HepG2 (cell line): ENCODE data around the gene PLXDC2.

Experiments
- ATF7 ChIP-seq, 2 experiments: fragments of 450-650 bp in 1 of 2; sonication (generic) in 1 of 2; formaldehyde crosslinking in 1 of 2; IDR thresholded peaks; 2 replicates each; pipeline versions ENCODE4 v1.4.0 to v1.6.1; 2016 to 2020; ENCODE audit warnings: antibody characterized with exemption in 1 of 2, mild to moderate bottlenecking in 1 of 2, missing genetic modification reagents in 1 of 2
- CREB1 ChIP-seq, 2 experiments: fragments of 450-650 bp in 1 of 2; IDR thresholded peaks; 2 replicates each; pipeline ENCODE4 v1.6.1; 2016 to 2017; ENCODE audit warnings: control low read depth in 1 of 2, mild to moderate bottlenecking in 1 of 2, missing compliant biosample characterization in 1 of 2, missing genetic modification characterization in 1 of 2
- EZH2 ChIP-seq: conservative IDR thresholded peaks from 2 replicates; pipeline ENCODE4 v1.6.1; 2012; ENCODE audit warnings: mild to moderate bottlenecking, low read depth, low read length, moderate library complexity
- FOSL1 ChIP-seq: sonication (generic); formaldehyde crosslinking; IDR thresholded peaks from 2 replicates; pipeline ENCODE4 v1.9.0; 2021; ENCODE audit warnings: missing genetic modification reagents, borderline replicate concordance
- KDM5B ChIP-seq: sonication (generic); formaldehyde crosslinking; IDR thresholded peaks from 2 replicates; pipeline ENCODE4 v1.4.0; 2020; ENCODE audit warnings: missing genetic modification reagents, mild to moderate bottlenecking, borderline replicate concordance
- MZF1 ChIP-seq: sonication (generic); formaldehyde crosslinking; IDR thresholded peaks from 2 replicates; pipeline ENCODE4 v1.8.1; 2023; ENCODE audit warnings: mild to moderate bottlenecking, missing genetic modification reagents, borderline replicate concordance
- NFIC ChIP-seq: IDR thresholded peaks from 2 replicates; pipeline ENCODE4 v1.6.1; 2012; ENCODE audit warnings: mild to moderate bottlenecking, low read length, inconsistent platforms
- ZNF282 ChIP-seq: fragments of 450-650 bp; IDR thresholded peaks from 2 replicates; pipeline ENCODE4 v1.6.1; 2018; ENCODE audit not compliant: partially characterized antibody
- TF ChIP-seq, protein P1 (sequence below): sonication (generic); IDR thresholded peaks from 2 replicates; pipeline ENCODE4 v1.6.1; 2016; ENCODE audit warnings: low read depth, borderline replicate concordance
- TF ChIP-seq, protein P2 (sequence below): sonication (generic); formaldehyde crosslinking; IDR thresholded peaks from 2 replicates; pipeline ENCODE4 v1.5.0; 2020; ENCODE audit warnings: mild to moderate bottlenecking, missing genetic modification reagents, moderate library complexity
- TF ChIP-seq, protein P3 (sequence below), 2 experiments: sonication (generic) in 1 of 2; formaldehyde crosslinking in 1 of 2; IDR thresholded peaks; 2 replicates each; pipeline versions ENCODE4 v1.4.0 to v1.6.1; 2018 to 2020; ENCODE audit warnings: missing genetic modification reagents in 2 of 2, borderline replicate concordance in 1 of 2, low read depth in 1 of 2, mild to moderate bottlenecking in 1 of 2, missing biosample characterization in 1 of 2

DNA sequence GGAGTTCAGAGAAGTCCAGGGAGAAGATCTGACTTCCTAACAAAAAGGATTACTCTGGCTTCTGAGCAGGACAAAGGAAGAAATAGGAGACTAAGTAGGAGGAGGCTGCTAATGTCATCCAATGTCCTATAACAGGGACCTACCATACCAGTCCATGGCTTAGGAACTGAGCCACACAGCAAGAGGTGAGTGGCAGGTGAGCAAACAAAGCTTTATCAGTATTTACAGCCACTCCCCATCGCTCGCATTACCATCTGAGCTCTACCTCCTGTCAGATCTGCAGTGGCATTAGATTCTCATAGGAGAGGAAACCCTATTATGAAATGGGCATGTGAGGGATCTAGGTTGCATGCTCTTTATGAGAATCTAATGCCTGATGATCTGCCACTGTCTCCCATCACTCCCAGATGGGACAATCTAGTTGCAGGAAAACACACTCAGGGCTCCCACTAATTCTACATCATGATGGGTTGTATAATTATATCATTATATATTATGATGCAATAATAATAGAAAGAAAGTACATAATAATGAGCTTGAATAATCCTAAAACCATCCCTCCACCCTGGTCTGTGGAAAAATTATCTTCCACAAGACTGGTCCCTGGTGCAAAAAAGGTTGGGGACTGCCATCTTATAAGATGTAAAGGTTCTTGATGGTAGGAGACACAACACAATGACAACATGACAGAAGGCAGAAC is 487.4 kb downstream of the PLXDC2 start:
- TF ChIP-seq MZF1 (CRISPR knock-in tag) (no peak), ATF7 (IDR thresholded peaks at IDR 0.05) (peak; percentile 69), ATF7 (CRISPR knock-in tag; IDR thresholded peaks at IDR 0.05) (no peak), NFIC (no peak), ZNF282 (no peak), CREB1 (IDR thresholded peaks at IDR 0.05) (no peak), CREB1 (CRISPR knock-in tag; IDR thresholded peaks at IDR 0.05) (no peak), KDM5B (no peak), EZH2 (no peak), FOSL1 (no peak)
- TF ChIP-seq, protein P1, sequence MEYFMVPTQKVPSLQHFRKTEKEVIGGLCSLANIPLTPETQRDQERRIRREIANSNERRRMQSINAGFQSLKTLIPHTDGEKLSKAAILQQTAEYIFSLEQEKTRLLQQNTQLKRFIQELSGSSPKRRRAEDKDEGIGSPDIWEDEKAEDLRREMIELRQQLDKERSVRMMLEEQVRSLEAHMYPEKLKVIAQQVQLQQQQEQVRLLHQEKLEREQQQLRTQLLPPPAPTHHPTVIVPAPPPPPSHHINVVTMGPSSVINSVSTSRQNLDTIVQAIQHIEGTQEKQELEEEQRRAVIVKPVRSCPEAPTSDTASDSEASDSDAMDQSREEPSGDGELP, result no peak
- TF ChIP-seq, protein P2, sequence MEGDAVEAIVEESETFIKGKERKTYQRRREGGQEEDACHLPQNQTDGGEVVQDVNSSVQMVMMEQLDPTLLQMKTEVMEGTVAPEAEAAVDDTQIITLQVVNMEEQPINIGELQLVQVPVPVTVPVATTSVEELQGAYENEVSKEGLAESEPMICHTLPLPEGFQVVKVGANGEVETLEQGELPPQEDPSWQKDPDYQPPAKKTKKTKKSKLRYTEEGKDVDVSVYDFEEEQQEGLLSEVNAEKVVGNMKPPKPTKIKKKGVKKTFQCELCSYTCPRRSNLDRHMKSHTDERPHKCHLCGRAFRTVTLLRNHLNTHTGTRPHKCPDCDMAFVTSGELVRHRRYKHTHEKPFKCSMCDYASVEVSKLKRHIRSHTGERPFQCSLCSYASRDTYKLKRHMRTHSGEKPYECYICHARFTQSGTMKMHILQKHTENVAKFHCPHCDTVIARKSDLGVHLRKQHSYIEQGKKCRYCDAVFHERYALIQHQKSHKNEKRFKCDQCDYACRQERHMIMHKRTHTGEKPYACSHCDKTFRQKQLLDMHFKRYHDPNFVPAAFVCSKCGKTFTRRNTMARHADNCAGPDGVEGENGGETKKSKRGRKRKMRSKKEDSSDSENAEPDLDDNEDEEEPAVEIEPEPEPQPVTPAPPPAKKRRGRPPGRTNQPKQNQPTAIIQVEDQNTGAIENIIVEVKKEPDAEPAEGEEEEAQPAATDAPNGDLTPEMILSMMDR (CRISPR knock-in tag), result no peak
- TF ChIP-seq, protein P3, sequence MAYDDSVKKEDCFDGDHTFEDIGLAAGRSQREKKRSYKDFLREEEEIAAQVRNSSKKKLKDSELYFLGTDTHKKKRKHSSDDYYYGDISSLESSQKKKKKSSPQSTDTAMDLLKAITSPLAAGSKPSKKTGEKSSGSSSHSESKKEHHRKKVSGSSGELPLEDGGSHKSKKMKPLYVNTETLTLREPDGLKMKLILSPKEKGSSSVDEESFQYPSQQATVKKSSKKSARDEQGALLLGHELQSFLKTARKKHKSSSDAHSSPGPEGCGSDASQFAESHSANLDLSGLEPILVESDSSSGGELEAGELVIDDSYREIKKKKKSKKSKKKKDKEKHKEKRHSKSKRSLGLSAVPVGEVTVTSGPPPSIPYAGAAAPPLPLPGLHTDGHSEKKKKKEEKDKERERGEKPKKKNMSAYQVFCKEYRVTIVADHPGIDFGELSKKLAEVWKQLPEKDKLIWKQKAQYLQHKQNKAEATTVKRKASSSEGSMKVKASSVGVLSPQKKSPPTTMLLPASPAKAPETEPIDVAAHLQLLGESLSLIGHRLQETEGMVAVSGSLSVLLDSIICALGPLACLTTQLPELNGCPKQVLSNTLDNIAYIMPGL (CRISPR knock-in tag; IDR thresholded peaks at IDR 0.05; ENCODE audit: borderline replicate concordance in 1 of 2, low read depth in 1 of 2), result no peak
